ENCODE data around the gene NOP14. TPM values are rescaled to one million over a fixed set of nuclear protein-coding genes. Genes with fewer than 3 reads are reported as not detected.

NOP14 gene
- total RNA-seq, 1 experiment from 2014 or later = 33.6 TPM

DNA sequence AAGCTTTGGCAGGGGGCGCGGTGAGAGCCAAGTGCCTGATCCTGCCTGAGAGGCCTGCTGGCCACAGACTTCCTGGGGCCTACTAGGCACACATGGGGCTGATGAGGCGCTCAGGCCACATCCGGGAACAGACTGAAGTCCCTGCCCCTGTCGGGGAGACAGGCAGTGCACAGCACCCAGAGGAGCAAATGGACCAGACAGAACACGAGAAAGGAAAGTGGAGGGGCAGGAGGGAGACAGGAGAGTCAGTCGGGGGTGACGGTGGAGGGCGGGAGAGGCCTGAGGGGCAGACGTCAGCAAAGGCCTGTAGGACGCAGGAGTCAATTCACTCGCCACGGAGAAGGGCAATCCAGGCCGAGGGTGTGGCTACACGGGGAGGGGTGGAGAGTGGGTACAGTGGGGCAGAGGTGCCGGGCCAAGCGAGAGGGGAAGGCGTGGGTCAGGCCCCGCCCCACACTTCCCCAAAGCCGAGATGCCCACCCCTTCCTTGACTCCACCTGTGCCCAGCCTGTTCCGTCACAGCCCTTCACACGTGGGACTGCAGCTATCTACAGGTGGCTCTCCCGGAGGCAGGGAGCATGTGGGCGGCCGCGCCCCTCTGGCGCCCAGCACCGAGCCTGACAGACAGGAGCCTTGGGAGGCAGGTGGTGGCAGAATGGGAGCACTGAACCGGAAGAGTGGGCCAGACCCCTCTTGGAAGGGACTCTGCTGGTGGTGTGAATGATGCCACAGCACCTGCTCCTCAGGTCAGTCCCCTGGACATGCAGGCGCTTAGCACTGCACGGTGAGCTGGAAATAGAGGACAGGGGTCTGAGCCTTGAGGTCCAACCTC lies 20.5 kb downstream of the NOP14 start:
- Histone ChIP-seq H3K9me3 (ENCODE audit: insufficient read depth, low read depth) (no peaks in the 10 kb centered on the region), H2AFZ (no peak overlapping the region), H3K4me1 (replicated peaks; ENCODE audit: insufficient read depth) (peaks cover 4% of the 10 kb centered on the region), H3K4me2 (no peak overlapping the region), H3K9me2 (ENCODE audit: insufficient read depth) (no peaks in the 10 kb centered on the region), H3K36me3 (ENCODE audit: low read depth) (no peaks in the 10 kb centered on the region), H3K79me2 (ENCODE audit: low read depth) (no peaks in the 10 kb centered on the region), H3F3A (ENCODE audit: insufficient read depth, low read depth) (peaks cover 12% of the 10 kb centered on the region), H3K27ac (no peak overlapping the region), H3K4me3 (no peak overlapping the region), H3K27me3 (ENCODE audit: insufficient read depth, low read depth) (no peaks in the 10 kb centered on the region), H4K20me1 (ENCODE audit: insufficient read depth) (peaks cover 2% of the 10 kb centered on the region)
- no TSS peak for BruUV-seq (replicated peaks)
- POLR2A ChIA-PET (ENCODE audit: unreplicated experiment) = no interaction called here
- CTCF ChIA-PET = no interaction called here
- TF ChIP-seq EZH2 (IDR thresholded peaks at IDR 0.05; ENCODE audit: low read depth) = no peak
- TF ChIP-seq, protein P1, sequence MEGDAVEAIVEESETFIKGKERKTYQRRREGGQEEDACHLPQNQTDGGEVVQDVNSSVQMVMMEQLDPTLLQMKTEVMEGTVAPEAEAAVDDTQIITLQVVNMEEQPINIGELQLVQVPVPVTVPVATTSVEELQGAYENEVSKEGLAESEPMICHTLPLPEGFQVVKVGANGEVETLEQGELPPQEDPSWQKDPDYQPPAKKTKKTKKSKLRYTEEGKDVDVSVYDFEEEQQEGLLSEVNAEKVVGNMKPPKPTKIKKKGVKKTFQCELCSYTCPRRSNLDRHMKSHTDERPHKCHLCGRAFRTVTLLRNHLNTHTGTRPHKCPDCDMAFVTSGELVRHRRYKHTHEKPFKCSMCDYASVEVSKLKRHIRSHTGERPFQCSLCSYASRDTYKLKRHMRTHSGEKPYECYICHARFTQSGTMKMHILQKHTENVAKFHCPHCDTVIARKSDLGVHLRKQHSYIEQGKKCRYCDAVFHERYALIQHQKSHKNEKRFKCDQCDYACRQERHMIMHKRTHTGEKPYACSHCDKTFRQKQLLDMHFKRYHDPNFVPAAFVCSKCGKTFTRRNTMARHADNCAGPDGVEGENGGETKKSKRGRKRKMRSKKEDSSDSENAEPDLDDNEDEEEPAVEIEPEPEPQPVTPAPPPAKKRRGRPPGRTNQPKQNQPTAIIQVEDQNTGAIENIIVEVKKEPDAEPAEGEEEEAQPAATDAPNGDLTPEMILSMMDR (conservative IDR thresholded peaks at IDR 0.05) = no peak
- no peak for DNase-seq
- intact Hi-C loops (cut with micrococcal nuclease; ENCODE audit: unreplicated experiment) = no loop called here

DNA sequence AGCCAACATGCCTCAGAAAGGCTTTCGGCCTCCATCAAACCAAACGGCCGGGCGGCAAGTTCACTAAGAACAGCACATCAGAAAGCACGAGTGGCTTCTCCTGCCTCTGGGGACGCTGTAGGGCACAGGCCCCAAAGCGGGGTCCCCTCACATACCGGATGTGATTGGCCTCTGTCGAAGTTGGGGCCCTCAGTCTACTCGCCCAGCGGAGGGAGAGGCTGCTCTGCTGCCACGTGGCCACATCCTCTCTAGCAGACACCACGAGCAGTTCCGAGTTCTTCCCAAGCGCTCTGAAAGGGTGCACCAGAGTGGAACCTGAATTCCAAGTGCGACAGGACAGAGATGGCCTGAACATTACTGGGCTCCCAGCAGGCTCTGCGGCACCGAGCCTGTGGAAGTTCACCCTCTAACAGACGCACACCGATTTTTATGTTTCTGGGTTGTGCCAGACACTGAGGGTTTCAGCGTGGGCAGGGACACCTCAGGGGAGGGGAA lies 21.1 kb downstream of the NOP14 start:
- intact Hi-C loops (cut with micrococcal nuclease; ENCODE audit: unreplicated experiment) = no loop called here
- Histone ChIP-seq H3F3A (ENCODE audit: insufficient read depth, low read depth) (peaks cover 19% of the 10 kb centered on the region), H3K9me3 (ENCODE audit: insufficient read depth, low read depth) (no peaks in the 10 kb centered on the region), H3K27ac (no peak overlapping the region), H3K27me3 (ENCODE audit: insufficient read depth, low read depth) (no peaks in the 10 kb centered on the region), H2AFZ (no peak overlapping the region), H4K20me1 (ENCODE audit: insufficient read depth) (peaks cover 4% of the 10 kb centered on the region), H3K4me3 (no peak overlapping the region), H3K9me2 (ENCODE audit: insufficient read depth) (no peaks in the 10 kb centered on the region), H3K4me2 (no peak overlapping the region), H3K36me3 (ENCODE audit: low read depth) (no peaks in the 10 kb centered on the region), H3K4me1 (replicated peaks; ENCODE audit: insufficient read depth) (peaks cover 10% of the 10 kb centered on the region), H3K79me2 (ENCODE audit: low read depth) (no peaks in the 10 kb centered on the region)
- ChIA-PET POLR2A (ENCODE audit: unreplicated experiment) (no interaction called here), CTCF (no interaction called here)
- TF ChIP-seq EZH2 (IDR thresholded peaks at IDR 0.05; ENCODE audit: low read depth) = no peak
- TF ChIP-seq, protein P1 (conservative IDR thresholded peaks at IDR 0.05) = no peak
- DNase-seq = no peak
- no TSS peak for BruUV-seq (replicated peaks)

DNA sequence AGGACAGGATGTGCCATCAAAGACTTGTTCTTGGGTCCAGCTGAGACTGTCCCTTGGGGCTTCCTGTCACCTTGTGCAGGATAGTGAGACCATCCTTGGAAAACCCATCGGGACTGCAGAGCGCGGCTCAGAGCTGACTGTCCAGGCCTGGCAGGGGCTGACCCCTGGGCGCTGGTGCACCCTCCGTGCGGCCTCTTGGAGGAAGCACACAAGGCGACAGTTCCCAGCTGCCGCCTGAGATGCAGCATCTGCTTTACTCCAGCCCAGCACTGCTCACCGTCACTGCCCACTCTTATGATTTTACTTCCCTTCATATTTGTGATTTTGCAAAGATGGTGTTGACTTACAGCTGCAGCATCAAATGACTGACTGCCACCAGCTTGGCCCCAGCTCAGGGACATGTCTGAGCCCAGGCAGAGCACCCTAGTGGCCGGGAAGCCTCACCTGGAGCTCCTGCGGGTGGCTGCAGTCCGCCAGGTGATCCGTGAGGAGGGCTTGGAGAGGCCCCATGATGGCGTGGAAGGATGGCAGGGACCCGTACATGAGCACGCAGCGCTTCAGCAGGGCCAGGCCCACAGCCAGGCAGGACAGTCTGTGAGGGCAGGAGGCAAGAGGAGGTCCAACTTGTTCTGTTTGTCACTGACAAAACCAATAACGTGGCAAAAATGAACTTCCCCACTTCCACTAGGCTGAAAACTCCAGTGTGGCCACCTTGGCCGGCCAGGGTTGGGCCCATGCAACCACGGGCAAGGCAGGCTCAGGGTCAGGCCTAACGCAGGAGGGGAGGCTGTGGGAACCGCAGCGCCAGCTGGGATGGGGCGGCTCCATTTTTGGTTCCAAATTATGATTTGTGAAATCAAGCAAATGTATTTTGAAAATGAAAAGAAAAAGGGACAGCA lies 21.8 kb downstream of the NOP14 start:
- no peaks in the 10 kb centered on the region for H3K36me3 ChIP-seq (ENCODE audit: low read depth)
- H3K9me3 ChIP-seq (ENCODE audit: insufficient read depth, low read depth) = no peaks in the 10 kb centered on the region
- no peak overlapping the region for H3K4me3 ChIP-seq
- BruUV-seq (replicated peaks) = no TSS peak
- no peak overlapping the region for H2AFZ ChIP-seq
- no peaks in the 10 kb centered on the region for H3K9me2 ChIP-seq (ENCODE audit: insufficient read depth)
- peaks cover 26% of the 10 kb centered on the region for H3F3A ChIP-seq (ENCODE audit: insufficient read depth, low read depth)
- no peaks in the 10 kb centered on the region for H3K27me3 ChIP-seq (ENCODE audit: insufficient read depth, low read depth)
- H3K4me2 ChIP-seq = no peak overlapping the region
- H3K79me2 ChIP-seq (ENCODE audit: low read depth) = peaks cover 3% of the 10 kb centered on the region; the same call in 1 of the 2 replicates
- POLR2A ChIA-PET (ENCODE audit: unreplicated experiment) = interaction anchor here (0.6 kb wide), 1 partner anchor 22 kb away, joined by 3 read pairs; the partner anchor contains the start of gene GRK4
- DNase-seq = no peak
- H4K20me1 ChIP-seq (ENCODE audit: insufficient read depth) = peaks cover 11% of the 10 kb centered on the region
- intact Hi-C loops (cut with micrococcal nuclease; ENCODE audit: unreplicated experiment) = no loop called here
- no peak overlapping the region for H3K27ac ChIP-seq
- CTCF ChIA-PET = no interaction called here
- H3K4me1 ChIP-seq (replicated peaks; ENCODE audit: insufficient read depth) = peaks cover 17% of the 10 kb centered on the region
- no peak for TF ChIP-seq EZH2 (IDR thresholded peaks at IDR 0.05; ENCODE audit: low read depth)
- TF ChIP-seq, protein P1 (conservative IDR thresholded peaks at IDR 0.05) = no peak
